Activated B cell treated with CpG ODN at 0.5 μM for 24 hours (primary cell): ENCODE measurements around the gene AK3. TPM values are rescaled to one million over a fixed set of nuclear protein-coding genes. Genes with fewer than 3 reads are reported as not detected.

Source experiments
- ATAC-seq: fragments of 200-7000 bp; cut with Tn5 transposase; one replicate; pipeline ENCODE4 v1.10.0; 2021; ENCODE audit warnings: low read depth, mild to moderate bottlenecking, moderate library complexity
- CTCF ChIA-PET: fragments of 350-600 bp; sonication (Branson Sonifier 250); formaldehyde crosslinking; loops from one replicate; lab custom pipeline; 2021; ENCODE audit warnings: antibody characterized with exemption; lab: Charles Lee
- POLR2A ChIA-PET: fragments of 350-600 bp; sonication (Branson Sonifier 250); formaldehyde crosslinking; loops from one replicate; lab custom pipeline; 2021; ENCODE audit warnings: antibody characterized with exemption; lab: Charles Lee
- DNase-seq: peaks from one replicate; pipeline ENCODE4 v3.0.0; 2022
- H3K27ac Mint-ChIP-seq: one replicate; pipeline ENCODE4 v1.8.0; 2020; ENCODE audit warnings: mixed read lengths
- H3K27me3 Mint-ChIP-seq: one replicate; pipeline ENCODE4 v1.8.0; 2021; ENCODE audit warnings: mixed read lengths
- H3K36me3 Mint-ChIP-seq: one replicate; pipeline ENCODE4 v1.8.0; 2021; ENCODE audit warnings: low read depth, mixed read lengths
- H3K4me1 Mint-ChIP-seq: one replicate; pipeline ENCODE4 v1.8.0; 2021; ENCODE audit warnings: mixed read lengths
- H3K4me3 Mint-ChIP-seq: one replicate; pipeline ENCODE4 v1.8.0; 2020; ENCODE audit warnings: mild to moderate bottlenecking, mixed read lengths
- H3K9me3 Mint-ChIP-seq: one replicate; pipeline ENCODE4 v1.8.0; 2020; ENCODE audit warnings: mixed read lengths
- CTCF ChIP-seq: fragments of 200-600 bp; IDR thresholded peaks from one replicate; pipeline ENCODE4 v1.8.0; 2022; ENCODE audit warnings: antibody characterized with exemption, mild to moderate bottlenecking
- intact Hi-C: fragments of 100-400 bp; cut with micrococcal nuclease; formaldehyde crosslinking; loops from one replicate; pipeline ENCODE4 v1.15.1; 2024
- total RNA-seq: library from RNA; stranded (reverse); gene quantifications from 2 replicates; pipeline ENCODE4 v1.2.3, GENCODE V29; 2022

The AK3 gene
- total RNA-seq, 1 donor from 2014 or later: 16.9 TPM

- no peaks in the 10 kb centered on the region for H3K9me3 Mint-ChIP-seq
- ATAC-seq (no peak), DNase-seq (no peak)
- no peak overlapping the region for H3K4me3 Mint-ChIP-seq
- ChIA-PET POLR2A (interaction anchor here (0.7 kb wide), 2 partner anchors 295 to 916 kb away, joined by 3 to 4 read pairs; no protein-coding TSS in a partner anchor), CTCF (interaction anchor here (0.7 kb wide), 1 partner anchor 1197 kb away, joined by 4 read pairs; no protein-coding TSS in a partner anchor)
- H3K36me3 Mint-ChIP-seq: no peaks in the 10 kb centered on the region
- intact Hi-C loops: loop anchor here (5.0 kb wide), 3 partner anchors 1155 to 1735 kb away; partner anchors contain the start of genes ERMP1 and UHRF2
- no peak for TF ChIP-seq CTCF
- H3K4me1 Mint-ChIP-seq: no peaks in the 10 kb centered on the region
- H3K27me3 Mint-ChIP-seq: no peaks in the 10 kb centered on the region
- H3K27ac Mint-ChIP-seq: no peak overlapping the region
These were observed 63.6 kb downstream of the AK3 start for GRCh38 chr9:4677392-4677791.

DNA sequence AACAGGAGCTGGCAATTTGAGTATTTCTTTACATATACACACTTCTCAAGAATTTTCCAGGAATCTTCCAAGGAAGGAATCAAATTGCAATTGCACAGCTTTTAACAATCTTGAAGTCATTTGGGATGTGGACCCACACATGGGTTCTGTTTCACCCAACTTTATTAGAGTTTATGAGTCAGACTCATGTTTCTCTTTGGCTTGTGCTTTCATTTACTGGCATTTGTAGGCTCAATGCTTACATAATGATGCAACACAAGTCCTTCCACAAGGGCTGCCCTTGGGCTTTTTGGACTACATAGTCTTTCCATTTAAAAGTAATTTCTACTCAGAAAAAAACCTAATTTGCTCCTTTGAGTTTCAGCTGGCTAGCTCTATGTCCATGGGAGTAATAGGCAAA lies 66.2 kb downstream of the AK3 start:
- CTCF ChIA-PET: no interaction called here
- H3K4me1 Mint-ChIP-seq: no peaks in the 10 kb centered on the region
- ATAC-seq: no peak
- H3K9me3 Mint-ChIP-seq: no peaks in the 10 kb centered on the region
- intact Hi-C loops: loop anchor here (5.0 kb wide), 3 partner anchors 1158 to 1738 kb away; partner anchors contain the start of genes ERMP1 and UHRF2
- no peak for TF ChIP-seq CTCF
- no peak overlapping the region for H3K4me3 Mint-ChIP-seq
- DNase-seq: no peak
- H3K27me3 Mint-ChIP-seq: no peaks in the 10 kb centered on the region
- no peaks in the 10 kb centered on the region for H3K36me3 Mint-ChIP-seq
- no peak overlapping the region for H3K27ac Mint-ChIP-seq
- POLR2A ChIA-PET: interaction anchor here (0.8 kb wide), 1 partner anchor 11 kb away, joined by 3 read pairs; no protein-coding TSS in a partner anchor

DNA sequence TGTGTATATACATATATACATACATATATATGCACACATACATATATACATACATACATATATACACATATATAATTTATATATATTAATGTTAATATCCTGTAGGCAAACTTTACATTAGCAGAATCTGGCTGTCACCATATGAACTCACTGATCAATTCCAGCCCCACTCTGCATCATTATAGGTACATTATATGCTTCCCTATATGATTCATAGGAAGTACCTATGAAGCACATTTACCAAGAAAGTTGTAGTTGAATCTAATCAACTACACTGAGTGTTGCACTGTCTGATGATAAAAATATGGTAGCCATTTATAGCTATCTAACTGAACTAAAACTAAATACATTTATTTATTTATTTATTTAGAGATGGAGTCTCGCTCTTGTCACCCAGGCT lies 69.3 kb downstream of the AK3 start:
- H3K36me3 Mint-ChIP-seq: no peaks in the 10 kb centered on the region
- H3K9me3 Mint-ChIP-seq: no peaks in the 10 kb centered on the region
- intact Hi-C loops: no loop called here
- ATAC-seq (no peak), DNase-seq (no peak)
- no peak for TF ChIP-seq CTCF
- peaks cover 2% of the 10 kb centered on the region for H3K4me1 Mint-ChIP-seq
- H3K4me3 Mint-ChIP-seq: no peak overlapping the region
- POLR2A ChIA-PET: no interaction called here
- H3K27me3 Mint-ChIP-seq: peaks cover 8% of the 10 kb centered on the region
- CTCF ChIA-PET: no interaction called here
- H3K27ac Mint-ChIP-seq: no peak overlapping the region

DNA sequence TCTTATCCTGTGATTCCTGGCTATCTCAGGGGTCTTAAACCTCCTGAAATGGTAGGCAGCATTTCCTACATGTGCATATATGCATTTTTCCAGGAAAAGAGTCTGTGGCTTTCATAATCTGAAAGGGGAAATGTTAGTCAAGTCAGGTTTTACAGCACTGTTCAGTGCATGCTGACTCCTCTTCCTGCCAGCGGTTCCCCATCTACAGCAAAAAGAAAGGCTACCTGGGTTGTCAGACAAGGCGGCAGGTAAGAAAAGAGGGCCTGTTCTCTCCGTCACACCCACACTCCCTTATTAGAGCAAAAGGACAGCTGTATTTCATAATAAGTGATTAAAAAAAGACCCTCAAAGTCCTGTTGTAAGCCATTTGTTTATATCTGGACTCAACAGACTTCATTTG lies 70.4 kb downstream of the AK3 start:
- Mint-ChIP-seq H3K4me3 (no peak overlapping the region), H3K36me3 (no peaks in the 10 kb centered on the region), H3K27me3 (peaks cover 12% of the 10 kb centered on the region), H3K9me3 (no peaks in the 10 kb centered on the region), H3K4me1 (peaks cover 13% of the 10 kb centered on the region), H3K27ac (no peak overlapping the region)
- POLR2A ChIA-PET: no interaction called here
- no peak for ATAC-seq
- CTCF ChIA-PET: no interaction called here
- no peak for TF ChIP-seq CTCF
- no peak for DNase-seq
- intact Hi-C loops: no loop called here

- CTCF ChIA-PET: no interaction called here
These were observed 71.1 kb downstream of the AK3 start for GRCh38 chr9:4669890-4670289.

More at GRCh38 chr9:4669890-4670289, 71.1 kb downstream of the AK3 start:
- DNase-seq (no peak), ATAC-seq (no peak)
- Mint-ChIP-seq H3K27ac (no peak overlapping the region), H3K4me3 (no peak overlapping the region), H3K9me3 (no peaks in the 10 kb centered on the region), H3K4me1 (peaks cover 20% of the 10 kb centered on the region), H3K36me3 (no peaks in the 10 kb centered on the region), H3K27me3 (peaks cover 12% of the 10 kb centered on the region)
- POLR2A ChIA-PET: no interaction called here
- TF ChIP-seq CTCF: no peak
- intact Hi-C loops: loop anchor here (10.0 kb wide), 1 partner anchor 205 kb away; no protein-coding TSS in a partner anchor
